SH-SY5Y (cell line): ENCODE measurements around the gene DUSP23.
A peak's percentile ranks its signal among the peaks of the same experiment; 100 is the strongest.

Experiments
- GATA2 ChIP-seq: IDR thresholded peaks from 2 replicates; pipeline ENCODE4 v1.6.1; 2011; ENCODE audit warnings: mild to moderate bottlenecking, low read depth, low read length
- GATA3 ChIP-seq: IDR thresholded peaks from 2 replicates; pipeline ENCODE4 v1.6.1; 2011; ENCODE audit warnings: low read depth, mild to moderate bottlenecking, low read length, moderate library complexity

Gene DUSP23

GRCh38 chr1:159771127-159771895 is 9.5 kb upstream of the DUSP23 start:
- no peak for TF ChIP-seq GATA3
- TF ChIP-seq GATA2 = no peak

GRCh38 chr1:159774465-159774864 is 6.3 kb upstream of the DUSP23 start:
- TF ChIP-seq GATA3 (no peak), GATA2 (no peak)

GRCh38 chr1:159775716-159776115 is 5.0 kb upstream of the DUSP23 start:
- TF ChIP-seq GATA2 (no peak), GATA3 (no peak)

DNA sequence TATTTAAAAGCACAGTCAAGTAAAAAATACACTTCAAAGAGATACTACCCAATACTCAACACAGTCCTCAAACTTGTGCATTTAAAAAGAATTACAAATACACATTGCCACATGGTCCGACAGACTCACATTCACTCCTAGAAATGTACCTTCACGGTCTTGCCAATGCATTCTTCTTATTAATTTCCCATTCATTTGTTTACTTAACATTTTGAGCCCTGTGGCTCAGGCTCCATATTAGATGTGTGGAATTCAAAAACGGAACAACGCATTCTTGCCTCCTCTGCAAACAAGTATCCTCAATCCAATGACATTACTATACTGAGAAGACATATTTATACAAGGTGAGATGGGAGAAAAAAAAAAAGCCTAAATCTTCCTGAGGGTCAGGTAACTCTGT is 2.5 kb upstream of the DUSP23 start:
- TF ChIP-seq GATA3 (no peak), GATA2 (no peak)

DNA sequence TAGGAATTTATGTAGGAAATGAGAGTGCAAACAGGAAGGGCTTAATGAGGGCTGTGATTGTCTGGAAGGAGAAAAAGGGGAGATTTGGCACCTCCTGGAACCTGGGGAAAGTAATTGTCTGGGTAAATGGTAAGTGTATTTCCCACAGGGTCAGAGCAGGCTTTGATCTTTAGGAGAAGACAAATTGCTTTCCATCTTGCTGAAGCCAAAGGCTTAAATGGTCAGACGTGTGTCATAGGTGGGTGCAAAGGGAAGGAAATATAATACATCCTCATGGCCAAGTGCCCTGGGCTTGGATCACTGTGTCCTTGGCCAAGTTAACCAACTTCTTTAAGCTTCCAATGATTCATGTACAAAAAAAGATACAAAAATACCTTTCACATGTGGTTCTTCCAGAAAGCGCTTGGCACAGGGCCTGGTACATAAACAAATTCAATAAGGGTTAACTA is 1.3 kb upstream of the DUSP23 start:
- TF ChIP-seq GATA2 = no peak
- no peak for TF ChIP-seq GATA3

GRCh38 chr1:159781992-159782391 is 1.2 kb downstream of the DUSP23 start:
- TF ChIP-seq GATA3 = no peak
- TF ChIP-seq GATA2 = no peak

GRCh38 chr1:159783724-159784123 is 3.0 kb downstream of the DUSP23 start:
- TF ChIP-seq GATA3 = no peak
- no peak for TF ChIP-seq GATA2

DNA sequence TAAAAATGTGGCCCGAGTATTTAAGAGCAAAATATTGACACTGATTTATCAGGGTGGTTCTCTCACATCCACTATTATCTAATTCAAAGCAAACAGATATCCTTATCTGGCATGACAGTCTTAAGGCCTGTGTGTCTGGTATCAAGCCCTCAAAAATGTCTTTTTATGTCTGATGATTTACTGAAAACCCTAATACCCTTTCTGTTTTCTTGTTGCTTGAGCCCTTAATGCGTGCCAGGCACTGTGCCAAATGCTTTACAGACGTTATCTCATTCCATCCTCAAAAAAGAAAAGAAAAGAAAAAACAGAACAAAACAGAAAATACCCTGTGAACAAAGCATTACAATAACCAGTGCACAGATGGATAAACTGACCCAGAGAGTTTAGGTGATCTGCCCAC is 5.7 kb downstream of the DUSP23 start:
- peak; percentile 81 for TF ChIP-seq GATA2
- TF ChIP-seq GATA3 = peak; percentile 58

GRCh38 chr1:159786966-159787365 is 6.2 kb downstream of the DUSP23 start:
- TF ChIP-seq GATA3 (no peak), GATA2 (no peak)

DNA sequence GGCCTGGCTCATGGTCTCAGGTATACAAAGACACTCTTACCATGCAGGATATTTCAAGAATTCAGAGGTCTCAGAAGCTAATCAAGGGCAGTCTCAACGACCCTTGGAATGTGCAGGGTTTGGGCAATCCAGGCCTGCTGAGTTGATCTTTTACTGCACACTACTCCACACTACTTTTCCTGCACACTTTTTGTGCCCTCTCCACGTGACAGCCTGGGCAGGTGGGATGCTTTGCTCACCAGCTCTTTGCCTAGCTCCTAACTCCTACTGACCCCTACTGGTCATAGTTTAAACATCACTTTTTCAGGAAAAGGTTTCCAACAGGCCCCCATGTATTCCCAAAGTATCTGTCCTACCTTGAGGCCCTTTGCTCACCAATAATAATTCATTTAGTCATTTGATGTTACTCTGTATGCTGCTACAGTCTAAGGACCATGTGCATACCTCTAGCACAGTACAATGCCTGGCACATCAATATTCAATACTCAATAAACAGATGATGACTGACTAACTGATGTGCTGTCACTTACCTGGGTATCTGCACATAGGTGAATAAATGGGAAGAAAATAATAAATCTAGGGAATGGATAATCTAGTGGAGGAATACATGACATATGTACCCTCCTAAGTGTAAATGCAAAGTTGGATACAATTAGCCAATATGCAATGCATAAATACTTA is 9.6 kb downstream of the DUSP23 start:
- TF ChIP-seq GATA2 (no peak), GATA3 (no peak)

GRCh38 chr1:159791031-159791430 is 10.3 kb downstream of the DUSP23 start:
- TF ChIP-seq GATA2 (no peak), GATA3 (no peak)

DNA sequence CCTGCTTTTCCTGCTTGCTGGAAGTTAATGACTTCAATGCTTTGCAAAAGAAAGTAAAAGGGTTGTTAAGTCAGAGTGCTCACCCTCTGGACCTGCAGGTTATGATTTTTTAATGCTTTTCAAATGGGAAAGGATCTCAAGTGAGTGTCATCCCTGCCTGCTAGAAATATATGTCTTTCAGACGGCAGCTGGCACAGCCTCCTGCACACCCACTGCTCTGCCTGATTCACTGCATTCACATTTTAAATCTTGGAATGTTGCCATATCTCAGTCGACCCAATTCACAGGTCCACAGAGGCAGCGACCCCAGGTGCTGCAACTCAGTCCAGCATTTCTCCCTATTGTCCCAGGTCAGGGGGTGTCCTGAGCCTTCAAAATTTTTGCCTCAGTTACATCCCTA is 10.7 kb downstream of the DUSP23 start:
- TF ChIP-seq GATA3 (no peak), GATA2 (no peak)

- no peak for TF ChIP-seq GATA3
- no peak for TF ChIP-seq GATA2
These were observed 14.8 kb downstream of the DUSP23 start for GRCh38 chr1:159795534-159795933.

DNA sequence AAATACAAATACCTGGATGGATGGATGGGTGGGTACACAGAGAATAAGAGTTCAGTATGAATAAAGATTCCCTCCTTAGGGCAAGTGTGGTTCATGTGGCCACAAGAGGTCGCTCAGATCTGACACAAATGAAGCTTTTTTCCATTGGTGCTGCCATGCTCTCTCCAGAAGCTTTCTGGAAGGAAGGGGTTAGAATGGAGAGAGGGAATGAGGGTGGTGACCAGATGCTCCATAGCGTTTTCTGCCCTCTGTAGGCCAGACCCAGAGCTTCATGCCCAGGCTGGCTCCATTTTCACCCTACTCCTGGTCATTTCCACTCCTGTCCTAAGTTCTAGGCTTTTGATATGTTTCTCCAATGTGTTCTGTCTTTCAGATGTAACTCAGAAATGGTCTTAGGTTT is 18.1 kb downstream of the DUSP23 start:
- TF ChIP-seq GATA3 (no peak), GATA2 (no peak)

DNA sequence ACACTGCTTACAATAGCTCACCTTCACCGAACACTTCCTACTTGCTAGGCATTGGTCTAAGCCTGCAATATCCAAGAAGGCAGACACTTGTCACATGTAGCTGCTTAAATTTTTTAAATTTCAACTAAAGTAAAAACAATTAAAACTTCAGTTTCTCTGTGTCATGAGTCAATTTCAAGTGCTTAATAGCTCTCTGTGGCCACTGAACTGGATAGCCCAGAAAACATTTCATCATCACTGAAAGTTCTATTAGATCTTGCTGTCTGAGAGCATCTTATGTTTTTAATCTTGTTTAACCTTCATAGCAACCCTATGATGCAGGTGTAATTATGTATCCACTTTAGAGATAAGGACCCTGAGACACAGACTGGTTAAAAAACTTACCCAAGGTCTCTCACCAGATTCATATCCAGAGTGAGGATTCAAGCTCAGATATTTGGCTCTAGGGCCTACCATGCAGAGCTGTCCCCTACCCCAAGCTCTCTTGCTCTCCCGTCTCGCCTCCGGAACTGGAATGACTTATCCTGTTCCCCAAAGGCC is 18.8 kb downstream of the DUSP23 start:
- TF ChIP-seq GATA3 (no peak), GATA2 (no peak)
